ENCODE data around the gene INPP5D.

The INPP5D gene

GRCh38 chr2:233203060-233203459 is 142.9 kb downstream of the INPP5D start:
- Histone ChIP-seq H3K4me3 (replicated peaks; ENCODE audit: insufficient read depth, low read length) (no peak overlapping the region), H3K27ac (replicated peaks) (no peak overlapping the region), H3K27me3 (ENCODE audit: insufficient read depth, poor library complexity, severe bottlenecking) (no peaks in the 10 kb centered on the region)
- DNase-seq (ENCODE audit: low read depth in 1 of 2, low spot score in 1 of 2) = no peak
- no peak for TF ChIP-seq CTCF (IDR thresholded peaks at IDR 0.05; ENCODE audit: insufficient read depth, low read length)
- TF ChIP-seq REST (IDR thresholded peaks at IDR 0.05; ENCODE audit: insufficient replicate concordance, low read depth) = no peak
- TF ChIP-seq SPI1 (IDR thresholded peaks at IDR 0.05; ENCODE audit: borderline replicate concordance, low read depth) = no peak
- no peak for TF ChIP-seq POLR2AphosphoS5 (IDR thresholded peaks at IDR 0.05; ENCODE audit: low read depth)

- no peak overlapping the region for H3K27ac ChIP-seq (replicated peaks)
- no peaks in the 10 kb centered on the region for H3K27me3 ChIP-seq (ENCODE audit: insufficient read depth, poor library complexity, severe bottlenecking)
- TF ChIP-seq GABPA (IDR thresholded peaks at IDR 0.05; ENCODE audit: low read depth) (no peak), CTCF (IDR thresholded peaks at IDR 0.05; ENCODE audit: insufficient read depth, low read length) (no peak), REST (IDR thresholded peaks at IDR 0.05; ENCODE audit: insufficient replicate concordance, low read depth) (no peak), POLR2AphosphoS5 (IDR thresholded peaks at IDR 0.05; ENCODE audit: low read depth) (no peak), SPI1 (IDR thresholded peaks at IDR 0.05; ENCODE audit: borderline replicate concordance, low read depth) (no peak)
- no peak for DNase-seq (ENCODE audit: low read depth in 1 of 2, low spot score in 1 of 2)
- no peak overlapping the region for H3K4me3 ChIP-seq (replicated peaks; ENCODE audit: insufficient read depth, low read length)
Observed at GRCh38 chr2:233204286-233204936, 144.3 kb downstream of the INPP5D start.

GRCh38 chr2:233208382-233209116 is 148.4 kb downstream of the INPP5D start:
- DNase-seq (ENCODE audit: low read depth in 1 of 2, low spot score in 1 of 2) = no peak
- TF ChIP-seq GABPA (IDR thresholded peaks at IDR 0.05; ENCODE audit: low read depth) (no peak), POLR2AphosphoS5 (IDR thresholded peaks at IDR 0.05; ENCODE audit: low read depth) (peak; percentile 40; the same call in 1 of the 2 replicates)

GRCh38 chr2:233209117-233209532 is 149.0 kb downstream of the INPP5D start:
- Histone ChIP-seq H3K27ac (replicated peaks) (no peak overlapping the region), H3K4me3 (replicated peaks; ENCODE audit: insufficient read depth, low read length) (no peak overlapping the region)
- no peak for DNase-seq (ENCODE audit: low read depth in 1 of 2, low spot score in 1 of 2)

More at GRCh38 chr2:233208382-233209116, 148.4 kb downstream of the INPP5D start:
- Histone ChIP-seq H3K4me3 (replicated peaks; ENCODE audit: insufficient read depth, low read length) (no peak overlapping the region), H3K27me3 (ENCODE audit: insufficient read depth, poor library complexity, severe bottlenecking) (no peaks in the 10 kb centered on the region), H3K27ac (replicated peaks) (no peak overlapping the region)

More at GRCh38 chr2:233209117-233209532, 149.0 kb downstream of the INPP5D start:
- no peaks in the 10 kb centered on the region for H3K27me3 ChIP-seq (ENCODE audit: insufficient read depth, poor library complexity, severe bottlenecking)
- TF ChIP-seq REST (IDR thresholded peaks at IDR 0.05; ENCODE audit: insufficient replicate concordance, low read depth) = no peak

All from HL-60 (cell line).